Mucosa of gallbladder (tissue), 1 donor: ENCODE measurements around the gene RAB1A. TPM values are rescaled to one million over a fixed set of nuclear protein-coding genes. Genes with fewer than 3 reads are reported as not detected.

Source experiments
- DNase-seq: peaks from one replicate; pipeline ENCODE4 v3.0.0-alpha.2; 2020; ENCODE audit warnings: low spot score
- total RNA-seq: library from RNA; stranded (reverse); gene quantifications from one replicate; pipeline ENCODE4 v1.2.1, GENCODE V29; 2021
- donor health status: DM: no; HTN: no; CAD: no.

RAB1A gene
- total RNA-seq, 1 donor from 2014 or later = 139 TPM

GRCh38 chr2:65061146-65061909 is 68.6 kb downstream of the RAB1A start:
- DNase-seq = no peak

DNA sequence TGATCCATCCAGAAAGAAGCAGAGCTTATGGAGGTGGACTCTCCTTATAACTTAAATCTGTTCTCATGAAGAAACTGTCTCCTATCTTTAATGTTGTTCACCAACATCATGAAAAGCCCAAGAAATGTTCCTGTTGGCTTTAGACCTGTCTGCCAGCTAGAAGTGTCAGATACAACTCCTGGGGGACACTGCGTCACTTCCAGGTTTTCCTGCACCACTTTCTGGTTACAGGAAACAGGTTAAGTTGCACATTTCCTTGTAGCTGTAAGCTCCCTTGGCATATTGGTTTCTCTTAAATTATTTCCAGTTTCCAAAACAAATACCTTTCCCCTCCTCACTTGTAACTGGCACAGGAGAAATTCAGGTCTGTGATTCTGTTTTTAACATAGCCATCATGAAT is 70.8 kb downstream of the RAB1A start:
- no peak for DNase-seq

DNA sequence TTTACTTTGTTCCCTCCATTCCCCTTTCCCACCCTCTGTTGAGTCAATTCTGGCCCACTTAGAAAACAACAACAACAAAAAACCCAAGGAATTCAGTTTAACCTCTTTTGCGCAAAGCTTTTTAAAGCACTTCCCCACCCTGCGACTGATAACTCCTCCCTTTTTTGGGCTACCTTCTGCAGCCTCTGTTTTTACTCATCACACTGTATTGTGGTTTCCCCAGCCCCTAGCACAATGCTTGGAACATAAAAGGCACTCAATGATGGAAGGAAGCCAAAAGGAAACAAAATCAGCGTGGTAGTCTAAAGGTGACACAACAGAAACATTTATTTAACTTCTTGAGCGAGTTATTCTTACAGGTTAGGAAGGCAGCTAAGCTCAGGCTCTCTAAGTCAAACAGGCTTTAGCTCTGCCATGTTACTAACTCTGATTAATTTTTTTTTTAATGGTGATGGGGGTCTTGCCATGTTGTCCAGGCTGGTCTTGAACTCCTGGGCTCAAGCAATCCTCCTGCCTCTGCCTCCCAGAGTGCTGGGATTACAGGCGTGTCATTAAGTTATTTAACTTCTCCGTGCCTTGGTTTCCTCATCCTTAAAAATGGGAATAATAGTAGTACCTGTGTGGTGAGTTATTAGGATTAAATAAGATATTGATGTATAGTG is 72.4 kb downstream of the RAB1A start:
- no peak for DNase-seq

- no peak for DNase-seq
Observed at GRCh38 chr2:65057054-65057375, 72.9 kb downstream of the RAB1A start.

DNA sequence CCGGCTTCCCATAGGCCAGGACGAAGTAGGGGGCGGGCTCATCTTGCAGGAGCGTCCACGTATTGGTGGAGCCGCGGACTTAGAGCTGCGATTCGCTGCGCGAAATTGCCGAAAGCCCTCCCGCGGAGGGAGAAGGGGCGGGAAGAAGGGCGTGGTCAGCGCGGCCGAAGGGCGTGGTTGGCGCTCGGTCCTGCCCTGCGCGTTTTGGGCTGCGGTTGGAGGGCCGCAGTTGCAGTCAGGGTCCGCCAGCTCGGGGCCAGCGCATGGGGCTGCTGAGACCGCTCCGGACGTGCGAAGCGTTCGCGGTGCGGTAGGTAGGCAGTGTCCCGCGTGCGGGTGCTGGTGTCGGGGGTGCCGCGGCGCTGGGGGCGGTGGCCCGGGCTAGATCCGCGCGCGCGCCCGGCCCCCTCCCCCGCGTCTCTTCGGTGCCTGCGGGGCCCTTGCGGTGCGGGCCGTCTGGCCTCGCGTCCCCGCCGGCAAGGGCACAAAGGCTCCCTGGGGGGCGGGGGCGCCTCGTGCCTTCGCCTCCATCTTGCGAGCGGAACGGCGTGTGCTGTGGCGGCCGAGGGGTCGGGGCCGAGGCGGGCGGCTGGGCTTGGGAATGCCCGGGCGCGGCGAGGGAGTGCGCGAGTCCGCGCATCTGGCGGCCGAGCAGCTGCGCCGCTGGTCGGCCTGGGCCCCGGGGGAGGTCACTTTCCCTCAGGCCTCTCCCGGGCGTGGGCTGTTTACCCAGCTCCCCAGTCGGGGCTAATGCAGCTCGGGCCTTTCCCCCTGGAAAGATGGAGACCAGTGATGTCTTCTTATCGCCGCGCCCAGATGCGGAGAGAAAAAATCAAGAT is 73.5 kb downstream of the RAB1A start, which contains the start of gene CEP68:
CEP68 (plus strand) TSS at position 202 of the 839 bp plus-strand sequence. CDS start 13,029 bp downstream, outside the sequence.
- peak; percentile 98 for DNase-seq

DNA sequence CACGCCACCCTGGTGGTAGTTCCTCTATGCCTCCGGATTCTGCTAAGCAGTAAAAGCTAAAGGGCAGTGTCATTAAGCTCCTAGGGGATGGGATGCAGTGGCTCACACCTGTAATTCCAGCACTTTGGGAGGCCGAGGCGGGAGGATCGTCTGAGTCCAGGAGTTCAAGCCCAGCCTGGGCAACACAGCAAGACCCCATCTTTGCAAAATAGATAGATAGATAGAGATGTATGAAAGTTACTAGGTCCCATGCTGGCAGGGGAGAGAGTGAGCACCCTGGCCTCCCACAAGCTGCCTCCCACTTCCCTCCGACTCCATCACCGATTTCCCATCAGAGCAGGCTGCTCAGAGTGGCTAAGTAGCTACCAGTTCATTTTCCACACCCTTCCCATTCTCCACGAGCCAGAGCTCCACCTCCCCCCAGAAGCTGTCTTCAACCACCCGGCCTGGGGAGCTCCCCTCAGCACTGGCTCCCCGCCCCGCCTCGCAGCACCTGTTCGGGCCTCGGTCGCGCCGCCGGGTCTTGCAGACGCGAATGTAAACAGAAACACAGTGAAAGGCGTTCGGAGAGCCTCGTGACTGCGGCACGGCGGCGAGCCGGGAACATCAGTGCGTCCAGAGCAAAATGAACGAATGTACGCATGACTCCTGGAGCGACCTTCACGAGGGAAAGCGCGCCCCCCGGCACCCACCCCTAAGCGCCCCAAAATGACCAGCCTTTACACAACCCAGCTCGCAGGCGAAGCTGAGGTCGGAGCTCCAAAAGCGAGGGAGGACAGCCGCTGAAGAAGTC is 74.3 kb downstream of the RAB1A start:
- DNase-seq = no peak

DNA sequence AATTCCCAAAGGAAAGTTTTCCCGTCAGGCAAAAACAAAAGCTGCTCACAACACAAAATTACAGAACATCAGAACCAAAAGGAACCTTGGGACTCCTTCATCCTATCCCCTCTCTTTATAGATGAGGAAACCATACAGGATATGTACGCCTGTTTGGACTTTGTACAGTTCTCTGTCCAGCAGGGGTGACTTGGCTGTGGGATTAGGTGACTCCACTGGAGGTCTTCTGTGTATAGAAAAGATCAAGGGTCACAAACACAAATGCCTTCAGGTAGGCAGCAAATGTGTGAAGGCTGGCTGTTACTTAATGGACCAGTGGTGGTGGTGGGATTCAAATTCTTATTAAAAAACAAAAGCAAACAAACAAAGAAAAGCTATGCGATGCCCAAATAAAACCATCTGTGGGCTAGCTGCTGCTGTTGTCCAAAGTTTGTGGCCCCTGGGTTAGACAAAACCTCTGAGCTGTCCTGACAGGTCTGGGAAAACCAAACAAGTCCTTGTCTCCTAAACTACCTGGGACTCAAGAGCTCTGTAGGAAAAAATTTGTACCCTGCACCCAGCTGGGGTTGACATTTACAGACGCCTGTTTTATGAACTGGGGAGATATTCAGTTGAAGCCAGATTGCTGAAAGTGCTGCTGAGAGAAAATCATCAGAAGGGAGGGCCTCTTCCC is 75.0 kb downstream of the RAB1A start:
- DNase-seq = no peak

DNA sequence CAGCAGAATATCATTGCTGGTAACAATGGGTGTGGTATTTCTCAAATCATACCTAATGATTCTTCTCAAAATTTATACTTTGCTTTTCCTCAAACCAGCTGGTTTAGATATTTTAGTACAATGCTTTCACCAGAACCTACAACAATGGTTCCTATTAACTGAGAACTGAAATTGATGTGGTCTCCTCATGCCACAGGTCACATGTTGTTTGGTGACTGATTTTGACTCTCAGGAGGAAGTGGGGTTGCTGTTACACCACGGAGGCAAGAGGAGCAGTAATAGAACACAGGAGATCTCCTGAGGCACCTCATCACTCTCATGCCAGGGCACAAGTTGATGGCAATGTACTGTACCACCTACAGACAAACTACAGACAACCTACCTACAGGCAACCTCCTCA is 76.7 kb downstream of the RAB1A start:
- no peak for DNase-seq

GRCh38 chr2:65050931-65051330 is 79.0 kb downstream of the RAB1A start:
- DNase-seq = no peak

- DNase-seq = no peak
Observed at GRCh38 chr2:65049010-65049639, 80.8 kb downstream of the RAB1A start.

GRCh38 chr2:65046633-65047407 is 83.1 kb downstream of the RAB1A start:
- no peak for DNase-seq

DNA sequence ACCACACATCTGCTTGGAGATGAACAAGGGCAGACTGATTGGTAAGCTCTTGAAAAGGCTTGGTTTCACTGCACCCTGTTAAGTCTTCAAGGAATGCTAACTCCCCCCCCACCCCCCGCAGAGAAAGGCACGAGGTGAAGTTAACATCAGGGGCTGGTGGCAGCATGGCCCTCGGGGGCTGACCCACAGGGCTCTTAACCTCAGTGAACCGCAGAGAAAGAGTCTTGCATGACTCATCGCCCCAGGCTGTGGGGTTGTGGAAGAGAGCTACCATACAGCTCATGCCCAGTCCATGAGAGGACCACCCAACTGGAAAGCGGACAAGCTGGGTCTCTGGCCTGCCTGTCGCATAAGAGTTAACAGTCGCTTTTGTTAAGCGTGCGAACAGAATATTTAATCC is 84.3 kb downstream of the RAB1A start:
- no peak for DNase-seq

DNA sequence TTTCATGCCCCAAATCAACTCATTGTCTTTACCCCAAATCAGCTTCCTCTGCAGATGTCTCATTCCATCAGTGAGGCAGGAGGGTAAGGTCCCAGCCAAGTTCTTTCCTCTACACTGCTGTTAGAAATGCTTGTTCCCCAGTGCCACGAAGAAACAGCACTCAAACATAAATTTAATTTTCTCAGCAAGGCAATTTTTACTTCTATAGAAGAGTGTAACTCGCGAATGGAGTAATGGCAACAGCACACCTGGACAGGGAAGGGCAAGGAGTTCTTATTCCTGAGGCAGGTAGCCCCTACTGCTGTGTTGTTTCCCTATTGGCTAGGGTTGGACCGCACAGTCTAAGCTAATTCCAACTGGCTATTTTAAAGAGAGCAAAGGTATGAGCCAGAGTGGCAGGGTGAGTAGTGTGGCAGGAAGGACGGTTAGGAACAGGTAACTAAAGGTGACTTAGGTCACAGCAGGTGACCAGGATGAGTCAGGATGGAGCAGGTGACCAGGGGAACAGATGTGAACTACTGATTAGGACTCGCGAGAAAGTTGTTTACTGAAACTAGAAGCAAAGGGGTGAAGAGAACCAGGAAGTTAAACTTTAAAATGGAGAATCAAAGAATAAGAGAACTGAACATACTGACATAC is 85.7 kb downstream of the RAB1A start:
- DNase-seq = no peak

GRCh38 chr2:65043001-65043400 is 86.9 kb downstream of the RAB1A start:
- DNase-seq = no peak

- peak; percentile 90 for DNase-seq
Observed at GRCh38 chr2:65040400-65041261, 89.3 kb downstream of the RAB1A start.

DNA sequence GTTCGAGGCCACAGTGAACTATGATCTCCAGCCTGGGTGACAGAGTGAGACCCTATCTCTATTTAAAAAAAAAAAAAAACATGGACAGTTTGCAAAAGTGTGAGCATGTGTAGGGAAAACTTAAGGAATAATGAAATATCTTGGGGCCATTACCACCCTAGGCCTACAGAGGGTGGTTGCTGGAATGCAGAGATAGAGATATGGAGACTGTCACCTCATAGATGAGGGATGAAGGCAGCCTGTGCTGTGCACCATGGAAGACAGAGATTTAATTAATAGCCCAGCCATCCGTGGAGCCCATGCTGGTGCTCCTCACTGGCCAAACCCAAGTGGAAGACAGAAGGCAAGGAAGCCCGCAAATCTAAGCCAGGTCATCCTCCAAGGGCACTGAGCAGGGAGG is 90.3 kb downstream of the RAB1A start:
- DNase-seq = no peak

DNA sequence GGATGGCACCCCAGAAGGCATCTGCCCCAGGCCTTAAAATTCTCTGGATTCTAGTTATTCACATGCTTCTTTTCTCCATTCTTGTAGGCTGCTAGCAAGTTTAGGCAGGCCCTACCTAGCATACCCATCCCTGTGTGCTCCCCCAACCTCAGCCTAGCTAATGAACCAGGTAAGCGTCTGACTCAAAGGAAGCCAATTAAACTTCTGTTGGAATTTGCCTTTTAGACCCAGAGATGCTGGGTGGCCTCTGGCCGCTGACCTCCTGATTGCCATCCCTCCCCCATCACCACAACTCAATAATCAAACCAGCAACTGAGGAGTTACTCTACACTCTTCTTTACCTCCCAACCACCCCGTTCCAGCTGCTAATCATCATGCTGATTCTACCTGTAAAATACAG is 92.7 kb downstream of the RAB1A start:
- no peak for DNase-seq
